Hepatocyte (in vitro differentiated cells): ENCODE data around the gene STXBP5L.
"Not testable (repeated sequence)": the region's sequence is repeated elsewhere in the genome, so short reads cannot be mapped to it uniquely, and the experiment has no call there.

Experiments
- CTCF ChIP-seq: fragments of 200-600 bp; sonication (generic); IDR thresholded peaks from 2 replicates; pipeline ENCODE4 v1.5.1; 2016; ENCODE audit warnings: antibody characterized with exemption, mild to moderate bottlenecking; ENCODE audit not compliant: poor library complexity
- EZH2 ChIP-seq: fragments of 200-600 bp; sonication (generic); IDR thresholded peaks from 2 replicates; pipeline ENCODE4 v1.6.1; 2016; ENCODE audit warnings: antibody characterized with exemption, mild to moderate bottlenecking, borderline replicate concordance

- not testable (repeated sequence) for TF ChIP-seq EZH2, CTCF
Measured at GRCh38 chr3:121388308-121388707, 480.3 kb downstream of the STXBP5L start.
